Muscle of arm (tissue), 12 donors: Measurements from ENCODE around the gene NEDD8. TPM values are rescaled to one million over a fixed set of nuclear protein-coding genes. Genes with fewer than 3 reads are reported as not detected.

Source experiments
- polyA plus RNA-seq, 12 donors: library from polyadenylated mRNA; unstranded; fragments of 120-200 nt; gene quantifications; one replicate each; pipeline ENCODE4 v1.2.1, GENCODE V29; 2013; ENCODE audit not compliant: insufficient read length in 12 of 12

Gene NEDD8
- polyA plus RNA-seq, 12 donors = 123 to 211 (median 177) TPM; not detected in 1

Other genes starting within 250 kb of the NEDD8 start
- gene DHRS4L2, start 243.4 kb downstream of the NEDD8 start, polyA plus RNA-seq = 10 to 100 TPM in 9 of 12 donors, 1 to 10 TPM in 2, not detected in 1; 8.6 to 17.0 (median 13.9) TPM
- under 1 TPM in 10 of 12 donors, not detected in 2; 0.09 to 0.74 (median 0.22) TPM for gene CARMIL3, start 180.4 kb downstream of the NEDD8 start, polyA plus RNA-seq
- gene CPNE6, start 160.8 kb downstream of the NEDD8 start, polyA plus RNA-seq = under 1 TPM in 2 of 12 donors, not detected in 10; 0.08 to 0.21 TPM
- gene PCK2, start 138.1 kb downstream of the NEDD8 start, polyA plus RNA-seq = 10 to 100 TPM in 1 of 12 donors, 1 to 10 TPM in 10, not detected in 1; 2.2 to 17.9 (median 3.5) TPM
- gene DCAF11, start 117.6 kb downstream of the NEDD8 start, polyA plus RNA-seq = 10 to 100 TPM in 11 of 12 donors, not detected in 1; 35.5 to 53.7 (median 40.5) TPM
- 1 to 10 TPM in 7 of 12 donors, under 1 TPM in 3, not detected in 2; 0.82 to 1.9 (median 1.4) TPM for gene NRL, start 117.4 kb downstream of the NEDD8 start, polyA plus RNA-seq
- 100 to 1,000 TPM in 6 of 12 donors, 10 to 100 TPM in 5, not detected in 1; 54.9 to 160 (median 102) TPM for gene FITM1, start 101.7 kb downstream of the NEDD8 start, polyA plus RNA-seq
- 100 to 1,000 TPM in 9 of 12 donors, 10 to 100 TPM in 2, not detected in 1; 67.3 to 116 (median 106) TPM for gene PSME1, start 96.2 kb downstream of the NEDD8 start, polyA plus RNA-seq
- gene EMC9, start 90.8 kb downstream of the NEDD8 start, polyA plus RNA-seq = 10 to 100 TPM in 11 of 12 donors, not detected in 1; 21.0 to 38.3 (median 25.8) TPM
- 100 to 1,000 TPM in 4 of 12 donors, 10 to 100 TPM in 7, not detected in 1; 68.9 to 105 (median 90.2) TPM for gene PSME2, start 85.8 kb downstream of the NEDD8 start, polyA plus RNA-seq
- 10 to 100 TPM in 11 of 12 donors, not detected in 1; 27.3 to 75.4 (median 35.6) TPM for gene RNF31, start 84.9 kb downstream of the NEDD8 start, polyA plus RNA-seq
- gene IRF9, start 71.1 kb downstream of the NEDD8 start, polyA plus RNA-seq = 10 to 100 TPM in 11 of 12 donors, not detected in 1; 18.1 to 46.6 (median 25.9) TPM
- 10 to 100 TPM in 4 of 12 donors, 1 to 10 TPM in 7, not detected in 1; 5.7 to 52.4 (median 8.6) TPM for gene REC8, start 60.3 kb downstream of the NEDD8 start, polyA plus RNA-seq
- 10 to 100 TPM in 11 of 12 donors, not detected in 1; 17.5 to 32.3 (median 24.2) TPM for gene IPO4, start 43.6 kb downstream of the NEDD8 start, polyA plus RNA-seq
- gene TM9SF1, start 36.9 kb downstream of the NEDD8 start, polyA plus RNA-seq = 10 to 100 TPM in 11 of 12 donors, not detected in 1; 13.2 to 60.8 (median 17.5) TPM
- 10 to 100 TPM in 1 of 12 donors, 1 to 10 TPM in 9, not detected in 2; 2.0 to 10.1 (median 4.7) TPM for gene TSSK4, start 26.7 kb downstream of the NEDD8 start, polyA plus RNA-seq
- 10 to 100 TPM in 11 of 12 donors, not detected in 1; 27.6 to 61.9 (median 36.6) TPM for gene CHMP4A, start 18.9 kb downstream of the NEDD8 start, polyA plus RNA-seq
- gene MDP1, start 16.3 kb downstream of the NEDD8 start, polyA plus RNA-seq = 10 to 100 TPM in 4 of 12 donors, 1 to 10 TPM in 7, not detected in 1; 4.6 to 33.0 (median 8.7) TPM
- gene GMPR2, start 562 bp upstream of the NEDD8 start, polyA plus RNA-seq = 10 to 100 TPM in 11 of 12 donors, not detected in 1; 39.8 to 82.9 (median 54.4) TPM
- gene TINF2, start 10.3 kb upstream of the NEDD8 start, polyA plus RNA-seq = 10 to 100 TPM in 11 of 12 donors, not detected in 1; 35.0 to 46.2 (median 43.5) TPM
- 1 to 10 TPM in 8 of 12 donors, under 1 TPM in 2, not detected in 2; 0.64 to 7.2 (median 1.4) TPM for gene TGM1, start 30.8 kb upstream of the NEDD8 start, polyA plus RNA-seq
- gene RABGGTA, start 39.2 kb upstream of the NEDD8 start, polyA plus RNA-seq = 10 to 100 TPM in 9 of 12 donors, 1 to 10 TPM in 1, not detected in 2; 9.9 to 25.5 (median 13.5) TPM
- 10 to 100 TPM in 10 of 12 donors, 1 to 10 TPM in 1, not detected in 1; 9.8 to 25.1 (median 16.9) TPM for gene DHRS1, start 67.4 kb upstream of the NEDD8 start, polyA plus RNA-seq
- 10 to 100 TPM in 11 of 12 donors, not detected in 1; 18.0 to 23.6 (median 20.5) TPM for gene NOP9, start 67.5 kb upstream of the NEDD8 start, polyA plus RNA-seq
- 10 to 100 TPM in 6 of 12 donors, 1 to 10 TPM in 5, not detected in 1; 7.3 to 28.8 (median 11.2) TPM for gene CIDEB, start 75.6 kb upstream of the NEDD8 start, polyA plus RNA-seq
- gene LTB4R2, start 77.8 kb upstream of the NEDD8 start, polyA plus RNA-seq = 1 to 10 TPM in 11 of 12 donors, not detected in 1; 1.6 to 7.2 (median 2.7) TPM
- 10 to 100 TPM in 1 of 12 donors, 1 to 10 TPM in 9, not detected in 2; 2.2 to 15.8 (median 3.2) TPM for gene LTB4R, start 79.1 kb upstream of the NEDD8 start, polyA plus RNA-seq
- gene ADCY4, start 102.7 kb upstream of the NEDD8 start, polyA plus RNA-seq = 10 to 100 TPM in 10 of 12 donors, 1 to 10 TPM in 1, not detected in 1; 8.4 to 26.2 (median 16.9) TPM
- gene RIPK3, start 107.6 kb upstream of the NEDD8 start, polyA plus RNA-seq = 1 to 10 TPM in 9 of 12 donors, under 1 TPM in 1, not detected in 2; 0.96 to 5.6 (median 1.3) TPM
- gene NFATC4, start 135.8 kb upstream of the NEDD8 start, polyA plus RNA-seq = 100 to 1,000 TPM in 1 of 12 donors, 10 to 100 TPM in 10, not detected in 1; 20.7 to 152 (median 40.4) TPM
- gene NYNRIN, start 166.6 kb upstream of the NEDD8 start, polyA plus RNA-seq = 10 to 100 TPM; 19.2 to 60.0 (median 30.0) TPM
- 1 to 10 TPM in 11 of 12 donors, not detected in 1; 1.6 to 7.4 (median 2.2) TPM for gene CBLN3, start 197.3 kb upstream of the NEDD8 start, polyA plus RNA-seq
- gene KHNYN, start 197.6 kb upstream of the NEDD8 start, polyA plus RNA-seq = 10 to 100 TPM in 11 of 12 donors, not detected in 1; 31.7 to 65.4 (median 36.7) TPM
- 10 to 100 TPM in 11 of 12 donors, not detected in 1; 34.9 to 53.3 (median 44.8) TPM for gene SDR39U1, start 210.4 kb upstream of the NEDD8 start, polyA plus RNA-seq